Fibroblast of lung (primary cell): ENCODE data around the gene CARMIL3. TPM values are rescaled to one million over a fixed set of nuclear protein-coding genes. Genes with fewer than 3 reads are reported as not detected.

Experiments
- DNase-seq, 2 donors: peaks; one replicate each; pipeline versions ENCODE4 v3.0.0 to v3.0.0-alpha.2; 2010; ENCODE audit warnings: low read depth in 2 of 2
- H2AFZ ChIP-seq: 2 replicates; pipeline ENCODE4 v1.5.1; 2012; ENCODE audit warnings: low read length, control low read depth, inconsistent platforms
- H3K27ac ChIP-seq: 2 replicates; pipeline ENCODE4 v1.5.1; 2011; ENCODE audit warnings: low read length, control low read depth; ENCODE audit not compliant: insufficient read depth
- H3K27me3 ChIP-seq: 2 replicates; pipeline ENCODE4 v1.5.1; 2011; ENCODE audit warnings: mild to moderate bottlenecking, low read length; ENCODE audit not compliant: control insufficient read depth, insufficient read depth
- H3K36me3 ChIP-seq: 2 replicates; pipeline ENCODE4 v1.5.1; 2011; ENCODE audit warnings: low read length; ENCODE audit not compliant: control insufficient read depth, insufficient read depth
- H3K4me1 ChIP-seq: 2 replicates; pipeline ENCODE4 v1.5.1; 2011; ENCODE audit warnings: low read length; ENCODE audit not compliant: control insufficient read depth, insufficient read depth; ENCODE audit errors: extremely low read depth
- H3K4me2 ChIP-seq: 2 replicates; pipeline ENCODE4 v1.5.1; 2011; ENCODE audit warnings: low read length, control low read depth; ENCODE audit not compliant: insufficient read depth; ENCODE audit errors: extremely low read depth
- H3K4me3 ChIP-seq, 4 experiments: fragments of 200-600 bp in 1 of 4; sonication (generic) in 1 of 4; replicated peaks in 1 of 4; 2 replicates each; pipeline ENCODE4 v1.5.1; 2011 to 2016; ENCODE audit warnings: low read length in 4 of 4, low read depth in 3 of 4, mild to moderate bottlenecking in 3 of 4, control low read depth in 2 of 4, inconsistent platforms in 1 of 4, mixed read lengths in 1 of 4; ENCODE audit not compliant: insufficient read depth in 1 of 4; ENCODE audit errors: control extremely low read depth in 1 of 4
- H3K79me2 ChIP-seq: 2 replicates; pipeline ENCODE4 v1.5.1; 2012; ENCODE audit warnings: mild to moderate bottlenecking, low read length, inconsistent platforms; ENCODE audit not compliant: control insufficient read depth, insufficient read depth
- H3K9ac ChIP-seq: 2 replicates; pipeline ENCODE4 v1.5.1; 2011; ENCODE audit warnings: mild to moderate bottlenecking, low read length, control low read depth; ENCODE audit not compliant: insufficient read depth
- H3K9me3 ChIP-seq: 2 replicates; pipeline ENCODE4 v1.5.1; 2012; ENCODE audit warnings: low read depth, low read length; ENCODE audit not compliant: control insufficient read depth, insufficient read depth
- H4K20me1 ChIP-seq: 2 replicates; pipeline ENCODE4 v1.5.1; 2011; ENCODE audit warnings: low read length; ENCODE audit not compliant: control insufficient read depth, insufficient read depth; ENCODE audit errors: extremely low read depth
- CTCF ChIP-seq, 2 donors: IDR thresholded peaks in 1 of 2; conservative IDR thresholded peaks in 1 of 2; 1 replicate in 1 of 2; 2 replicates in 1 of 2; pipeline ENCODE4 v1.5.1; 2011 to 2012; ENCODE audit warnings: low read length in 2 of 2, control low read depth in 1 of 2, inconsistent platforms in 1 of 2, low read depth in 1 of 2, mild to moderate bottlenecking in 1 of 2
- EZH2 ChIP-seq: IDR thresholded peaks from 2 replicates; pipeline ENCODE4 v1.5.1; 2012; ENCODE audit warnings: low read length, control low read depth, mild to moderate bottlenecking; ENCODE audit errors: missing control alignments
- polyA plus RNA-seq, 2 donors: library from polyadenylated mRNA; depleted of rRNA in 1 of 2; stranded (reverse) in 1 of 2; unstranded in 1 of 2; fragments of >200 nt; gene quantifications; 2 replicates each; pipeline ENCODE4 v1.2.1, GENCODE V29; 2011 to 2012; ENCODE audit warnings: missing spikeins in 1 of 2
- total RNA-seq: library from RNA; depleted of rRNA; stranded (reverse); fragments of >200 nt; gene quantifications from 2 replicates; pipeline ENCODE4 v1.2.1, GENCODE V29; 2014

Gene CARMIL3
- total and polyA plus RNA-seq, 2 donors (not counting 1 experiment from before 2014, with no cell fraction given), result 0.17 TPM; not detected in 1

- H3K36me3 ChIP-seq, result no peaks in the 10 kb centered on the region
- peaks cover 5% of the 10 kb centered on the region for H3K4me1 ChIP-seq
- DNase-seq, result no peak
- no peaks in the 10 kb centered on the region for H3K9me3 ChIP-seq
- no peaks in the 10 kb centered on the region for H3K79me2 ChIP-seq
- H3K27ac ChIP-seq, result no peak overlapping the region
- H2AFZ ChIP-seq, result no peak overlapping the region
- no peak overlapping the region for H3K9ac ChIP-seq
- H3K4me2 ChIP-seq, result peak overlapping the region; percentile 90
- peak overlapping the region in 2 of 4 experiments; percentile 76 to 96 for H3K4me3 ChIP-seq
- no peaks in the 10 kb centered on the region for H4K20me1 ChIP-seq
- no peaks in the 10 kb centered on the region for H3K27me3 ChIP-seq
- TF ChIP-seq CTCF (conservative IDR thresholded peaks at IDR 0.05 in 1 of 2, IDR thresholded peaks at IDR 0.05 in 1 of 2; ENCODE audit: low read depth in 1 of 2, low read length in 2 of 2) (no peak), EZH2 (no peak)
Observed at GRCh38 chr14:24116128-24116814, 64.5 kb downstream of the CARMIL3 start.

GRCh38 chr14:24117179-24117578 lies 65.4 kb downstream of the CARMIL3 start:
- Histone ChIP-seq H3K79me2 (no peaks in the 10 kb centered on the region), H3K4me1 (peaks cover 5% of the 10 kb centered on the region), H3K27me3 (no peaks in the 10 kb centered on the region), H3K4me3 (no peak overlapping the region), H2AFZ (no peak overlapping the region), H3K9me3 (no peaks in the 10 kb centered on the region), H3K4me2 (no peak overlapping the region), H4K20me1 (no peaks in the 10 kb centered on the region), H3K9ac (no peak overlapping the region), H3K27ac (no peak overlapping the region), H3K36me3 (no peaks in the 10 kb centered on the region)
- DNase-seq, result no peak
- TF ChIP-seq EZH2 (no peak), CTCF (conservative IDR thresholded peaks at IDR 0.05 in 1 of 2, IDR thresholded peaks at IDR 0.05 in 1 of 2; ENCODE audit: low read depth in 1 of 2, low read length in 2 of 2) (no peak)

Other genes starting within 250 kb of the CARMIL3 start
- 51.9 and 54.7 TPM in 2 replicates for gene DHRS4, start 98.2 kb upstream of the CARMIL3 start, total RNA-seq
- 28.9 and 30.5 TPM in 2 replicates for gene DHRS4, start 98.2 kb upstream of the CARMIL3 start, polyA plus RNA-seq
- gene DHRS4L2, start 63.1 kb upstream of the CARMIL3 start, total RNA-seq, result 16.7 and 22.6 TPM in 2 replicates
- 12.7 and 12.8 TPM in 2 replicates for gene DHRS4L2, start 63.1 kb upstream of the CARMIL3 start, polyA plus RNA-seq
- gene CPNE6, start 19.6 kb downstream of the CARMIL3 start, total RNA-seq, result not detected in 2 replicates
- not detected in 2 replicates for gene CPNE6, start 19.6 kb downstream of the CARMIL3 start, polyA plus RNA-seq
- 33.9 and 71.3 TPM in 2 replicates for gene PCK2, start 42.3 kb downstream of the CARMIL3 start, total RNA-seq
- gene PCK2, start 42.3 kb downstream of the CARMIL3 start, polyA plus RNA-seq, result 12.7 and 15.9 TPM in 2 replicates
- gene DCAF11, start 62.8 kb downstream of the CARMIL3 start, total RNA-seq, result 52.9 and 68.0 TPM in 2 replicates
- 18.4 and 21.7 TPM in 2 replicates for gene DCAF11, start 62.8 kb downstream of the CARMIL3 start, polyA plus RNA-seq
- gene NRL, start 62.9 kb downstream of the CARMIL3 start, total RNA-seq, result 0.77 and 0.99 TPM in 2 replicates
- gene NRL, start 62.9 kb downstream of the CARMIL3 start, polyA plus RNA-seq, result 0.45 and 0.49 TPM in 2 replicates
- gene FITM1, start 78.7 kb downstream of the CARMIL3 start, total RNA-seq, result under 0.01 TPM in 1 of 2 replicates, not detected in the other
- gene FITM1, start 78.7 kb downstream of the CARMIL3 start, polyA plus RNA-seq, result not detected in 2 replicates
- 172 and 177 TPM in 2 replicates for gene PSME1, start 84.2 kb downstream of the CARMIL3 start, total RNA-seq
- gene PSME1, start 84.2 kb downstream of the CARMIL3 start, polyA plus RNA-seq, result 221 and 266 TPM in 2 replicates
- 12.3 and 18.0 TPM in 2 replicates for gene EMC9, start 89.6 kb downstream of the CARMIL3 start, total RNA-seq
- 6.6 and 10.2 TPM in 2 replicates for gene EMC9, start 89.6 kb downstream of the CARMIL3 start, polyA plus RNA-seq
- 82.7 and 148 TPM in 2 replicates for gene PSME2, start 94.6 kb downstream of the CARMIL3 start, total RNA-seq
- 132 and 175 TPM in 2 replicates for gene PSME2, start 94.6 kb downstream of the CARMIL3 start, polyA plus RNA-seq
- 25.4 and 30.3 TPM in 2 replicates for gene RNF31, start 95.5 kb downstream of the CARMIL3 start, total RNA-seq
- 9.2 and 14.8 TPM in 2 replicates for gene RNF31, start 95.5 kb downstream of the CARMIL3 start, polyA plus RNA-seq
- gene IRF9, start 109.3 kb downstream of the CARMIL3 start, total RNA-seq, result 110 and 142 TPM in 2 replicates
- 70.4 and 79.9 TPM in 2 replicates for gene IRF9, start 109.3 kb downstream of the CARMIL3 start, polyA plus RNA-seq
- gene REC8, start 120.1 kb downstream of the CARMIL3 start, total RNA-seq, result 0.51 and 1.8 TPM in 2 replicates
- gene REC8, start 120.1 kb downstream of the CARMIL3 start, polyA plus RNA-seq, result 1.5 and 2.2 TPM in 2 replicates
- 22.6 and 25.3 TPM in 2 replicates for gene IPO4, start 136.8 kb downstream of the CARMIL3 start, total RNA-seq
- 12.4 and 27.8 TPM in 2 replicates for gene IPO4, start 136.8 kb downstream of the CARMIL3 start, polyA plus RNA-seq
- 49.6 and 61.6 TPM in 2 replicates for gene TM9SF1, start 143.4 kb downstream of the CARMIL3 start, total RNA-seq
- 60.9 and 65.1 TPM in 2 replicates for gene TM9SF1, start 143.4 kb downstream of the CARMIL3 start, polyA plus RNA-seq
- gene TSSK4, start 153.7 kb downstream of the CARMIL3 start, total RNA-seq, result under 0.01 and 0.17 TPM in 2 replicates
- gene TSSK4, start 153.7 kb downstream of the CARMIL3 start, polyA plus RNA-seq, result not detected in 2 replicates
- gene CHMP4A, start 161.5 kb downstream of the CARMIL3 start, total RNA-seq, result 22.1 and 24.9 TPM in 2 replicates
- 96.8 and 133 TPM in 2 replicates for gene CHMP4A, start 161.5 kb downstream of the CARMIL3 start, polyA plus RNA-seq
- 13.6 and 22.1 TPM in 2 replicates for gene MDP1, start 164.1 kb downstream of the CARMIL3 start, total RNA-seq
- gene MDP1, start 164.1 kb downstream of the CARMIL3 start, polyA plus RNA-seq, result 14.4 TPM in 2 replicates
- 140 and 145 TPM in 2 replicates for gene NEDD8, start 180.4 kb downstream of the CARMIL3 start, total RNA-seq
- 441 and 587 TPM in 2 replicates for gene NEDD8, start 180.4 kb downstream of the CARMIL3 start, polyA plus RNA-seq
- gene GMPR2, start 180.9 kb downstream of the CARMIL3 start, total RNA-seq, result 128 and 147 TPM in 2 replicates
- 68.3 and 80.2 TPM in 2 replicates for gene GMPR2, start 180.9 kb downstream of the CARMIL3 start, polyA plus RNA-seq
- 54.7 and 61.4 TPM in 2 replicates for gene TINF2, start 190.6 kb downstream of the CARMIL3 start, total RNA-seq
- gene TINF2, start 190.6 kb downstream of the CARMIL3 start, polyA plus RNA-seq, result 42.6 and 47.7 TPM in 2 replicates
- 0.51 and 0.83 TPM in 2 replicates for gene TGM1, start 211.2 kb downstream of the CARMIL3 start, total RNA-seq
- 1.3 and 1.4 TPM in 2 replicates for gene TGM1, start 211.2 kb downstream of the CARMIL3 start, polyA plus RNA-seq
- 14.1 and 21.0 TPM in 2 replicates for gene RABGGTA, start 219.6 kb downstream of the CARMIL3 start, total RNA-seq
- gene RABGGTA, start 219.6 kb downstream of the CARMIL3 start, polyA plus RNA-seq, result 15.1 and 19.4 TPM in 2 replicates
- 6.9 and 10.7 TPM in 2 replicates for gene DHRS1, start 247.8 kb downstream of the CARMIL3 start, total RNA-seq
- 21.0 and 24.5 TPM in 2 replicates for gene DHRS1, start 247.8 kb downstream of the CARMIL3 start, polyA plus RNA-seq
- gene NOP9, start 247.8 kb downstream of the CARMIL3 start, total RNA-seq, result 16.2 and 16.7 TPM in 2 replicates
- 8.0 and 13.5 TPM in 2 replicates for gene NOP9, start 247.8 kb downstream of the CARMIL3 start, polyA plus RNA-seq